SH-SY5Y (cell line): Measurements from ENCODE around the gene OSBPL10.

ENCODE experiments used
- GATA2 ChIP-seq: IDR thresholded peaks from 2 replicates; pipeline ENCODE4 v1.6.1; 2011; ENCODE audit warnings: mild to moderate bottlenecking, low read depth, low read length
- GATA3 ChIP-seq: IDR thresholded peaks from 2 replicates; pipeline ENCODE4 v1.6.1; 2011; ENCODE audit warnings: low read depth, mild to moderate bottlenecking, low read length, moderate library complexity

GRCh38 chr3:31957106-31957505, 24.0 kb downstream of the OSBPL10 start:
- TF ChIP-seq GATA3 (no peak), GATA2 (no peak)
